ENCODE data around the gene TRIM63. TPM values are rescaled to one million over a fixed set of nuclear protein-coding genes. Genes with fewer than 3 reads are reported as not detected.

The TRIM63 gene
- total RNA-seq, 1 experiment from 2014 or later = not detected

DNA sequence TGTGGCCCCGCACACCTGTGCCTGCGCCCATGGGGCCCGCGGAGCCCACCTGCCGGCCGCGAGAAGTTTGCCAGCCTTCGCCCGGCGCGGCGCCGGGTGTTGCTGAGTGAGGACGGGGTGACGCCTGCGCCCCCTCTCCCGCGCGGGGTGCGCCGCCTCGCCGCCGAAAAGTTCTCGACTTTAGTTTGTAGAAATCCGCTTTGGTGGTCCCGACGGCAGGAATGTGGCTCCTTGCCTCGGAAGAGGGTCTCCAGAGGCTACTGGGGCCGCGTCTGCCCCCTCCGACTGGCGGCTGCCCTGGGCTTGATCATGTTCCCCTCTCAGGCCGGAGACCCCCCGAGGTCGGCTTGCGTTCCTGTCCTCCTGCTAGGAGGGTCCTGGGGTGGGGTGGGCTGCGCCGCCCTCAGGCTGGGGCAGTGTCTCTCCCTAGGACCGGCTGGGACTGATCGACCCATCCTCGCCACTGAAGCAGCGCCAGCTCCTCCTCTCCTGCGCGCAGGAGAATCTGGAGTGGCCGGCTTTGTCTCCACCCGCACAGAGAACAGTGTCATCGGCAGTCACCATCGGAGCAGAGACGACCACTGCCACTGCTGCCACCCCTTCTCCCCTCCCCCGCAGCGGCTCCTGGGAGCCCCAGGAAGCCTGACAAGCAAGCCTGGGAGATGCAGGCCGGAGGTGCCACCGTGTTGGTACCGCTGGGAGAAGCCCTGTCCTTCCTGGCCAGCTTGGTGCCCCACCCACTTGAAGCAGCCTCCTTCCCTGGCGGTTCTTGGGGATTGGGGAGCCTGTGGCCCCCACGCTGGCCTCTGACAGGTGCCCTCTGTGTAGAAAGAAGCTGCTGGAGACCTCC is 21.0 kb downstream of the TRIM63 start:
- Histone ChIP-seq H3K9me3 (ENCODE audit: low read depth, low read length, poor library complexity, severe bottlenecking) (no peaks in the 10 kb centered on the region), H3K4me1 (ENCODE audit: insufficient read depth, low read length, poor library complexity, severe bottlenecking) (no peaks in the 10 kb centered on the region), H3K27ac (ENCODE audit: low read depth, low read length, poor library complexity, severe bottlenecking) (no peak overlapping the region), H3K36me3 (ENCODE audit: insufficient read depth, low read length, poor library complexity, severe bottlenecking) (no peaks in the 10 kb centered on the region), H3K27me3 (replicated peaks; ENCODE audit: insufficient read depth, low read depth, low read length, poor library complexity) (peaks cover 92% of the 10 kb centered on the region), H3K4me3 (ENCODE audit: low read depth, low read length, poor library complexity, severe bottlenecking) (no peak overlapping the region)
- intact Hi-C loops (cut with micrococcal nuclease; ENCODE audit: unreplicated experiment) = no loop called here
- no peak for TF ChIP-seq EZH2 (IDR thresholded peaks at IDR 0.05; ENCODE audit: borderline replicate concordance, low read depth, low read length, poor library complexity, severe bottlenecking)
- TF ChIP-seq, protein P1, sequence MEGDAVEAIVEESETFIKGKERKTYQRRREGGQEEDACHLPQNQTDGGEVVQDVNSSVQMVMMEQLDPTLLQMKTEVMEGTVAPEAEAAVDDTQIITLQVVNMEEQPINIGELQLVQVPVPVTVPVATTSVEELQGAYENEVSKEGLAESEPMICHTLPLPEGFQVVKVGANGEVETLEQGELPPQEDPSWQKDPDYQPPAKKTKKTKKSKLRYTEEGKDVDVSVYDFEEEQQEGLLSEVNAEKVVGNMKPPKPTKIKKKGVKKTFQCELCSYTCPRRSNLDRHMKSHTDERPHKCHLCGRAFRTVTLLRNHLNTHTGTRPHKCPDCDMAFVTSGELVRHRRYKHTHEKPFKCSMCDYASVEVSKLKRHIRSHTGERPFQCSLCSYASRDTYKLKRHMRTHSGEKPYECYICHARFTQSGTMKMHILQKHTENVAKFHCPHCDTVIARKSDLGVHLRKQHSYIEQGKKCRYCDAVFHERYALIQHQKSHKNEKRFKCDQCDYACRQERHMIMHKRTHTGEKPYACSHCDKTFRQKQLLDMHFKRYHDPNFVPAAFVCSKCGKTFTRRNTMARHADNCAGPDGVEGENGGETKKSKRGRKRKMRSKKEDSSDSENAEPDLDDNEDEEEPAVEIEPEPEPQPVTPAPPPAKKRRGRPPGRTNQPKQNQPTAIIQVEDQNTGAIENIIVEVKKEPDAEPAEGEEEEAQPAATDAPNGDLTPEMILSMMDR (conservative IDR thresholded peaks at IDR 0.05; ENCODE audit: low read depth, low read length) = no peak
- CTCF ChIA-PET = no interaction called here
- BruUV-seq (replicated peaks) = no TSS peak
- POLR2A ChIA-PET (ENCODE audit: low non-redundant PET) = no interaction called here
- no peak for DNase-seq (ENCODE audit: low spot score)

DNA sequence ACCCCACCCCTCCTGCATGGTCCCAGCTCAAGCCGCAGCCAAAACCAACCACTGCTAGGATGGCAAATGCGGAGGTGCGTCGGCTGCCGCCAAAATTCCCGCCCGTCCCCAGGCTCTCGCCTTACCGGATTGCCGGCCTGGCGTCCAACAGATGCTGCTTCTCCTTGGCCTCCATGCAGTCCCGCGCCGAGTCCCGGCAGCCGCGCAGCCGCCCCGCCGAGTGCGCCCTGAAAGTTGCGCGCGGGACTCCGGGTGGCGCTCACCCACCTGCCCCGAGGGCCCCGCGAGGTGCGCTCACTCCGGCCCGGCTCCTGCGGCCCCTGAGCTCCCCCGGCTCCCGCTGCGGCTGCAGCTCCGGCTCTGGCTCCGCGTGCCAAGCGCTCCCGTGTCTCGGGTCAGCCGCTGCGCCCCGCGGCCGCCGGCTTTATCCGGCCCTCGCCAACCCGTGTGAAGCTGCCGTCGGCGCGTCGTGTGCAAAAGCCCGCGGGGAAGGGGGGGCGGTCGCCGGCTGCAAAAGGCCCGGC is 21.6 kb downstream of the TRIM63 start, which contains the start of gene SLC30A2:
SLC30A2 (minus strand) TSS at position 397 of the 524 bp plus-strand sequence; CDS start at position 175, 222 bp downstream.
- POLR2A ChIA-PET (ENCODE audit: low non-redundant PET) = no interaction called here
- TF ChIP-seq, protein P1 (conservative IDR thresholded peaks at IDR 0.05; ENCODE audit: low read depth, low read length) = no peak
- TF ChIP-seq EZH2 (IDR thresholded peaks at IDR 0.05; ENCODE audit: borderline replicate concordance, low read depth, low read length, poor library complexity, severe bottlenecking) = peak; percentile 99
- Histone ChIP-seq H3K4me3 (ENCODE audit: low read depth, low read length, poor library complexity, severe bottlenecking) (no peak within 1 kb of the TSS), H3K27me3 (replicated peaks; ENCODE audit: insufficient read depth, low read depth, low read length, poor library complexity) (peaks cover 85% of the 10 kb centered on the region), H3K9me3 (ENCODE audit: low read depth, low read length, poor library complexity, severe bottlenecking) (no peaks in the 10 kb centered on the region), H3K4me1 (ENCODE audit: insufficient read depth, low read length, poor library complexity, severe bottlenecking) (no peaks in the 10 kb centered on the region), H3K36me3 (ENCODE audit: insufficient read depth, low read length, poor library complexity, severe bottlenecking) (no peaks in the 10 kb centered on the region), H3K27ac (ENCODE audit: low read depth, low read length, poor library complexity, severe bottlenecking) (no peak within 1 kb of the TSS)
- intact Hi-C loops (cut with micrococcal nuclease; ENCODE audit: unreplicated experiment) = no loop called here
- DNase-seq (ENCODE audit: low spot score) = no peak
- CTCF ChIA-PET = no interaction called here
- no TSS peak for BruUV-seq (replicated peaks)

DNA sequence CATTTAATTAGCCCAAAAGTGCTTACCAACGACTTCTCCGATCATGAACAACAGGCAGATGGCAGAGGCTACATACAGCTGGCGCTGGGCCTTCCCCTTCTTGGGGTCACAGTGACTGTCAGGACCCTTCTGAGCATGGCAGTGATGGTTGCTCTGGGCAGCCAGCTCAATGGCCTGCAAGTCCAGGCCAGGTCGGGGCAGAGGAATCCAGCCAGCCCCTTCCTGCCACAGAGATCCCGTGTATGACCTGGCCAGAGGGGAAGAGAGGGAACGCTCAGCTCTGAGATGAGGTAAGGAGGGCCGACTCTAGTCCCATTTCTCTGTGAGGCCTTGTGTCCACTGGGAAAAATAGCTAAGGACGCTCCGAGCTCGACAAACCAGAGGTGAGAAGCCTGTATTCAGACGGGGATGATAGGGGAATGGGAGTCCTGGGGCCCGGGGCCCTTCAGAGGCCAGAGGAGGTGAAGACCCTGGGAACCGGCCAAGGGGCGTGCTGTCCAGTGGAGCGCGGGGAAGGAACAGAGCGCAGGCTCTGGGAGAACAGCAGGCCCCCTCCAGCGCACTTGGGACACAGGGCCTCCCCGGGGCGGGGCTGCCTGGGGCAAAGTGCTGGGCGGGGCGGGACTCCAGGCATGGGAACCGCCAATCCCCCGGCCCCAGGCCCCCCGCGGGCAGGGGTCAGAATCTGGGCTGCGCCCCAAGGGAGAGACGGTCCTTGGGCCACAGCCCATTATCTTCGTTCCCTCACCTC is 22.3 kb downstream of the TRIM63 start:
- no peaks in the 10 kb centered on the region for H3K4me1 ChIP-seq (ENCODE audit: insufficient read depth, low read length, poor library complexity, severe bottlenecking)
- ChIA-PET POLR2A (ENCODE audit: low non-redundant PET) (no interaction called here), CTCF (no interaction called here)
- DNase-seq (ENCODE audit: low spot score) = no peak
- intact Hi-C loops (cut with micrococcal nuclease; ENCODE audit: unreplicated experiment) = no loop called here
- peaks cover 81% of the 10 kb centered on the region for H3K27me3 ChIP-seq (replicated peaks; ENCODE audit: insufficient read depth, low read depth, low read length, poor library complexity)
- H3K9me3 ChIP-seq (ENCODE audit: low read depth, low read length, poor library complexity, severe bottlenecking) = no peaks in the 10 kb centered on the region
- H3K36me3 ChIP-seq (ENCODE audit: insufficient read depth, low read length, poor library complexity, severe bottlenecking) = no peaks in the 10 kb centered on the region
- BruUV-seq (replicated peaks) = no TSS peak
- no peak overlapping the region for H3K4me3 ChIP-seq (ENCODE audit: low read depth, low read length, poor library complexity, severe bottlenecking)
- no peak for TF ChIP-seq EZH2 (IDR thresholded peaks at IDR 0.05; ENCODE audit: borderline replicate concordance, low read depth, low read length, poor library complexity, severe bottlenecking)
- TF ChIP-seq, protein P1 (conservative IDR thresholded peaks at IDR 0.05; ENCODE audit: low read depth, low read length) = no peak
- H3K27ac ChIP-seq (ENCODE audit: low read depth, low read length, poor library complexity, severe bottlenecking) = no peak overlapping the region

Data from A673 (cell line).